Measurements from ENCODE around the gene SLC66A2.
"Not testable (repeated sequence)": the region's sequence is repeated elsewhere in the genome, so short reads cannot be mapped to it uniquely, and the experiment has no call there.

Gene SLC66A2

DNA sequence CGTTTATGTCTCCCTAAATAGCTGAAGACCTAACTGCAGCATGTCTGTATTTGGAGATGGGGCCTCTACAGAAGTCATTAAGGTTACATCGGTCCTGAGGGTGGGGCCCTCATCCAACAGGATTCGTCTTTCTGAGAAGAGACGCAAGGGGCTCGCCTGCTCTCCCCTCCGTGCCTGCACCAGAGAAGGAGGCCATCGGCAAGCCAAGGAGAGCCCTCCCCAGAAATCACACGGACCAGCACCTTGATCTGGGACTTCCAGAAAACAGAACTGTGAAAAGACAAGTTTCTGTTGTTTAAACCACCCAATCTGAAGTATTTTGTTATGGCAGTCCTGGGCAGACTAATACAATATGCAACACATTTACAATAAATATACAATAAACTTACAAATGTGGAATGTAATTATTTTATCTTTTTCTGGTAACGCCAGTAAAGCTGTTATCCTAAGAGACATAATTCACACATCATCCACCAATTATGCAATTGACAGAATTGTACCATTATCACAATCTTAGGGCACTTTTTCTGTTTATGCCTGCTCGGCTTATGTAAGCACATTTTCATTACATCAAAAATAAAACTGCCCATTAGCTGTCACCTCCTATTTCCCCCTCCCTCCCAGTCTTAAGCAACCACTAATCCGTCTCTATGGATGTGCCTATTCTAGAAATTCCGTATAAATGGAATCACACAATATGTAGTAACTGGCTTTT lies 19.1 kb upstream of the SLC66A2 start:
- no peak for DNase-seq

- no peak for DNase-seq
These were observed 13.9 kb upstream of the SLC66A2 start for GRCh38 chr18:79965119-79965902.

DNA sequence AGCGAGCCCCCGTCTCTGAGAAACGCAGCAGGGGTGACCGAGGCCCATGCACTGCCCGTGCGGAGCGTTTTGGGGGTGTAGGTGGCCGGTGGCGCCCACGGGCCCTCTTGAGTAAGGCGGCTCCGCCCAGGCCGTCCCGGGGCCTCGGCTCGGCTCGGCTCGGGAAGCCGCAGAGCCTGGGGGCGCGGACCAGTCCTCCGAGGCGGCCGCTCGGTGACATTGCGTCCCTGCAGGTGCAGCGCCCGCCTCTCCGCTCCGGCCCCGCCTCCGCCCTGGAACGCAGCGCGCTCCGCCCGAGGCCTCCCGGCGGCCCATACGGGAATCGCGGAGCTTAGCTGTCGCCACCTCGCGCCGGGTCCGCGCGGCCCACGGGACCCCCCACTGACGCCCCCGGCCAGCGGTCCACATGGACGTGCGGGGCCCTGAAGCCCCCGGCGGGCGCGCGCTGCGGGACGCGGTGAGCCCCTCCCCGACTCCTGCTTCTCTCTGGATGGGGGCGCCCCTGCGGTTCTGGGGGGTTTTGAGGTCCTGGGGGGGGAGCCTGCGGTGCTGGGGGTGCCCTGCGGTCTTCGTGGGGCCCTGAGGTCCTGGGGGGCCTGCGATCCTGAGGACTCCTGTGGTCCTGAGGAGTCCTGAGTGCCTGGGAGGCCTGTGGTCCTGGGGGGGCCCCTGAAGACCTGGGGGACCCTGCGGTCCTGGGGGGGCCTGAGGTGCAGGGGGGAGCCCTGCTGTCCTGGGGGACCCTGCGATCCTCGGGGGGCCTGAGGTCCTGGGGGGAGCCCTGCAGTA lies 13.1 kb upstream of the SLC66A2 start, which contains the start of gene HSBP1L1:
Gene HSBP1L1, plus strand, starts transcription at position 314 of the 789 bp plus-strand sequence. Its CDS starts 93 bp downstream, at position 407.
- peak; percentile 40 to 67 for DNase-seq

GRCh38 chr18:79963658-79964329 lies 12.3 kb upstream of the SLC66A2 start:
- DNase-seq = no peak

DNA sequence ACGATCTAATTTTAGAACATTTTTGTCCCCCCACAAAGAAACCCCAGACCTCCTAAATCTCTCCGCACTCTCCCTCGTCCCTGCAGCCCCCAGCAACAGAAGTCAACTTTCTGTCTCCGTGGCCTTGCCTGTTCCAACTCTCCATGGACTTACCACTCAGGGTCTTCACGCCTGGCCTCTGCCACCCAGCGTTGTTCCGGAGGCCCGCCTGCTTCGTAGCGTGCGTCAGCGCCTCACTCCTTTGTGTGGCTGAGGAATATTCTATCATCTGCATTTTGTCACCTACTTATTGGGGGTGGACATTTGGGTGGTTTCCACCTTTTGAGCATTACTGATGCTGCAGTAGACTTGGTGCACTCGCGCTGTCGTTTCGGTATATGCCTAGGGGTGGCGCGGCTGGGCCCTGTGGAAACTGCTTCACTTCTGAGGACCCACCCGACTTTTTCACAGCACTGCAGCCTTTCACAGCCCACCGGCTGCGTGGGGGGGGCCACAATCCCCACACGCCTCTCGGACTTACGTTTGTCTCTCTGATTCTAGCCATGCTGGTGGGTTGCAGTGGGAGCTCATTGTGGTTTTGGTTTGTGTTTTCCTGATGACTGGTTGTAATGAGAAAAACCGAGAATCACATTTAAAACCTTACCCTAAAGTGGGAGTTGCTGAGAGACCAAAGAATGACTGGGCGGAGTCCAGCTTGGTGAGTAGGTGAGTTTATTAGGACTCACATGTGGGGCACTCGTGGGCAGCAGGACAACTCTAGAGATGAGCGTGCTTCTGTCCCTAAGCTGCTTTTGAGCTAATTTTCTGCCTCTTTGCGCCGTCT lies 11.6 kb upstream of the SLC66A2 start:
- peak; percentile 31 to 47 for DNase-seq

DNA sequence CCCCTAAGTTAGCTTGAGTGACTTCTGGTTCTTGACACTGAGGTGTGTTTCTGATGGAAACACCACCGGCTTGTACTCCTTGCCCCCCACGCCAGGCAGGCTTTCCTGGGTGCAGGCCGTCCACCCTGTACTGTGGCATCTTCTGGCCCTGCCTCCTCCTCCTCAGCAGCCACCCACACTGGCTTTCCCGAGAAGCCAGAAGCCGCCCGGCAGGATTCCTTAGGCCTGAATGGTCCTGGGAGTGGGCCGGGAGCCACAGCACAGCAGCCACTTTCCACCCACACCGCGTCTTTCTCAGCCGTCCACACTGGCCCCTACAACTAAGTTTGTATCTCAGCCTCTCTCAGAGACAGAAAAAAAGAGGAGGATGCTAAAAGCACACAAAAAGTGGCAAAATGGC lies 10.9 kb upstream of the SLC66A2 start:
- DNase-seq = no peak

DNA sequence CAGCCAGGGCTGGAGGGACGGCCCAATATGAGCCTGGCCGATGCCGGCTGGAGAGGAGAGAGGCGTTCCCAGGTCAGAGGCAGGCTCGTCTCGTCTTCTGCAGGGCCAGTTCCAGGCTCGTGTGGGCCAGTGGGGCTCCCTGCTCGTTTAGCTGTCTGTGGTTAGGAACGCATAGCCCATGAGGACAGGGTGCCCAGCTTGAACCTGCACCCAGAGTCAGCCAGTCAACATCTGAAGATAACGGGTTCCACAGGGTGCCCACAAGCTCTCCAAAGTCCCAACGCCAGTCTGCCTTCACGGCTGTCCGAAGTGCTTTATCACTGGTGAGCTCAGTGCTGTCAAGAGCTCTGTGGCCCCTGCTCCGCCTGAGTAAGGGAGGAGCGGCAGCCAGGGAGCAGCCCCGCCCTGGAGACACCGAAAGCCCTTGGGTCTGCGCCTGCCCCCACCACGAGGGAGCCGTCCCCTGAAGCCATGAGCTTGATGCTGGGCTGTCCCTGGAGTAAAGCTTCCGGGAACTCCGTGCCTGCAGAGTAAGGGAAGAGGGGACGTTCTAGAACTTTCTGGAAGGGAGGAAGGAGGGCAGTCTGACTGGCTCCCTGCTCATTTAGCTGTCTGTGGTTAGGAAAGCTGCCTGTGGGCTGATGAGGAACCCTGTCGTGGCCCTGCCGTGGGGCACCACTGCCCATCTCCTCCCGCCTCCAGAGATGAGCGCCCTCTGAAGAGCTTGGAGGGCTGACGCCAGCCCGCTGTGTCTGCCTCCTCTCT lies 10.3 kb upstream of the SLC66A2 start:
- DNase-seq = no peak

DNA sequence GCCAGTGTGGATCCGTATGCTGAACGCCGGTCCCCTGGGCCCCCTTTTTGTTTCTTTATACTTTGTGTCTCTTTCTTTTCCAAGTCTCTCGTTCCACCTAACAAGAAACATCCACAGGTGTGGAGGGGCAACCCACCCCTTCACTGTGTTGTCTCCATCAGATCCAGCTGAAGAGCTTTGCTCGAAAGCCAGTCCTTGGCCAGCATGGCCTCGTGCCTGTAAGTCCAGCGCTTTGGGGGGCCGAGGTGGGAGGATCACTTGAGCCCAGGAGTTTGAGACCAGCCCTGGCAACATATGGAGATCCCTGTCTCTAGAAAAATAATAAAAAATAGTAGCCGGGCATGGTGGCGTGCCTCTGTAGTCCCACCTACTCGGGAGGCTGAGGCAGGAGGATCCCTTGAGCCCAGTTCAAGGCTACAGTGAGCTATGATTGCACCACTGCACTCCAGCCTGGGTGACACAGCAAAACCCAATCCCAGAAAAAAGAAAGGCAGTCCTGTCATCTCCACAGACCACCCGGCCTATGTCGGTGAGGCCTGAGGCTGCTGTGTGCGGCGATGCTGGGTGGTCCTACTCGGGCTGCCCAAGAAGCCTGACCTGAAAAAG lies 9.6 kb upstream of the SLC66A2 start:
- DNase-seq = no peak

DNA sequence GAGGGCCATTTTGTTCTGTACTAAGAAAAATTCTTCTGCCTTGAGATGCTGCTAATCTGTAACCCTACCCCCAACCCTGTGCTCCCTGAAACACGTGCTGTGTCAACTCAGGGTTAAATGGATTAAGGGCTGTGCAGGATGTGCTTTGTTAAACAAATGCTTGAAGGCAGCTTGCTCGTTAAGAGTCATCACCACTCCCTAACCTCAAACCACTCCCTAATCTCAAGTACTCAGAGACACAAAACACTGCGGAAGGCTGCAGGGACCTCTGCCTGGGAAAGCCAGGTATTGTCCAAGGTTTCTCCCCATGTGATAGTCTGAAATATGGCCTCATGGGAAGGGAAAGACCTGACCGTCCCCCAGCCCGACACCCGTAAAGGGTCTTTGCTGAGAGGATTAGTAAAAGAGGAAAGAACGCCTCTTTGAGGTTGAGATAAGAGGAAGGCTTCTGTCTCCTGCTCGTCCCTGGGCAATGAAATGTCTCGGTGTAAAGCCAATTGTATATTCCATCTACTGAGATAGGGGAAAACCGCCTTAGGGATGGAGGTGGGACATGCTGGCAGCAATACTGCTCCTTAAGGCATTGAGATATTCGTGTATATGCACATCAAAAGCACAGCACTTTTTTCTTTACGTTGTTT lies 8.8 kb upstream of the SLC66A2 start:
- DNase-seq = not testable (repeated sequence)

DNA sequence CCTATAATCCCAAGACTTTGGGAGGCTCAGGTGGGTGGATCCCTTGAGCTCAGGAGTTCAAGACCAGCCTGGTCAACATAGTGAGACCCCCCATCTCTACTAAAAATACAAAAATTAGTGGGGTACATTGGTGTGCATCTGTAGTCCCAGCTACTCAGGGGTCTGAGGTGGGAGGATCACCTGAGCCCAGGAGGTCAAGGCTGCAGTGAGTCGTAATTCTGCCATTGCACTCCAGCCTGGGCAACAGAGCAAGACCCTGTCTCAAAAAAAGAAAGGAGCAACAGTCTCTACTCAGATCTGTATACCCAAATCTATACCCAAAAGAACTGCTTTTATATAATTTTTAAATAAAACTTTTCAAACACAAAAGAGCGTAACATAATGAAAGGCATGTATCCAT lies 7.5 kb upstream of the SLC66A2 start:
- DNase-seq = no peak

GRCh38 chr18:79956276-79956675 lies 4.8 kb upstream of the SLC66A2 start:
- no peak for DNase-seq

DNA sequence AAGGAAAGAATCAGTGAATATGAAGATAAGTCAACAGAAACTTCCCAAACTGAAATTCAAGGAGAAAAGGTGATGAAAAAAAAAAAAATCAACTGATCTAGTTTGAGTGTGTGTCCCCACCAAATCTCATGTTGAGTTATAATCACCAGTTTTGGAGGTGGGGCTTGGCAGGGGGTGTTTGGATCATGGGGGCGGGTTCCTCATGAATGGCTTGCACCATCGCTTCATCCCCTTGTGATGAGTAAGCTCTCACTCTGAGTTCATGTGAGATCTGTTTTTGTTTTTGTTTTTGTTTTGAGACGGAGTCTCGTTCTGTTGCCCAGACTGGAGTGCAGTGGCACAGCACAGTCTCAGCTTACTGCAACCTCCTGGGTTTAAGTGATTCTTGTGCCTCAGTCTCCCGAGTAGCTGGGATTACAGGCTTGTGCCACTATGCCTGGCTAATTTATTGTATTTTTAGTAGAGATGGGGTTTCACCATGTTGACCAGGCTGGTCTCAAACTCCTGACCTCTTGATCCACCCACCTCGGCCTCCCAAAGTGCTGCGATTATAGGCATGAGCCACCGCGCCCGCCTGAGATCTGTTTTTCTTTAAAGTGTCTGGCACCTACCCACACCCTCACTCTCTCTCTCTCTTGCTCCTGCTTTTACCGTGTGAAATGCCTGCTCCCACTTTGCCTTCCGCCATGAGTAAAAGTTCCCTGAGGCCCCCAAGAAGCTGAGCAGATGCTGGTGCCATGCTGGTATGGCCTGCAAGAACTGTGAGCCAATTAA lies 4.0 kb upstream of the SLC66A2 start:
- no peak for DNase-seq

DNA sequence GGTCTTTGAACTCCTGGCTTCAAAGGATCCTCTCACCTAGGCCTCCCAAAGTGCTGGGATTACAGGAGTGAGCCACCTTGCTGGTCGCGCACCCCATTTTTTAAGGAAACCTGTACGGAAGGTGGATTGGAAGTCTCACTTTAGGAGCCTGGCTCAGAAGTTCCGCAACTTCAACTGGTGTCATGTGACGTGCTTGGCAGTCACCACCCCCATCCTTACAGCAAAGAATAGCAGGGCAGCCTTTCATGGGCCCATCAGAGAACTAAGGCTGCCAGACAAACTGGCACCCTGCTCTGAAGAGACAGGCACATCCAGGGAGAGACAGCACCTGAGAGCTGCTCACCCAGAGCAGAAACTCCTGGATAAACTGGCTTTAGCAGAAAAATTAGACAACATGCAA lies 3.3 kb upstream of the SLC66A2 start:
- no peak for DNase-seq

GRCh38 chr18:79953971-79954651 lies 2.7 kb upstream of the SLC66A2 start:
- DNase-seq = no peak

GRCh38 chr18:79952996-79953559 lies 1.6 kb upstream of the SLC66A2 start:
- no peak for DNase-seq

GRCh38 chr18:79952456-79952995 lies 1.1 kb upstream of the SLC66A2 start:
- DNase-seq = no peak

GRCh38 chr18:79950515-79951341 lies 725 bp downstream of the SLC66A2 start:
- peak in 1 of 2 donors; percentile 27 for DNase-seq
